ENCODE measurements around the gene JPH3. TPM values are rescaled to one million over a fixed set of nuclear protein-coding genes. Genes with fewer than 3 reads are reported as not detected.

JPH3 gene
- total and polyA plus RNA-seq, 2 donors: 0.05 to 0.09 TPM

DNA sequence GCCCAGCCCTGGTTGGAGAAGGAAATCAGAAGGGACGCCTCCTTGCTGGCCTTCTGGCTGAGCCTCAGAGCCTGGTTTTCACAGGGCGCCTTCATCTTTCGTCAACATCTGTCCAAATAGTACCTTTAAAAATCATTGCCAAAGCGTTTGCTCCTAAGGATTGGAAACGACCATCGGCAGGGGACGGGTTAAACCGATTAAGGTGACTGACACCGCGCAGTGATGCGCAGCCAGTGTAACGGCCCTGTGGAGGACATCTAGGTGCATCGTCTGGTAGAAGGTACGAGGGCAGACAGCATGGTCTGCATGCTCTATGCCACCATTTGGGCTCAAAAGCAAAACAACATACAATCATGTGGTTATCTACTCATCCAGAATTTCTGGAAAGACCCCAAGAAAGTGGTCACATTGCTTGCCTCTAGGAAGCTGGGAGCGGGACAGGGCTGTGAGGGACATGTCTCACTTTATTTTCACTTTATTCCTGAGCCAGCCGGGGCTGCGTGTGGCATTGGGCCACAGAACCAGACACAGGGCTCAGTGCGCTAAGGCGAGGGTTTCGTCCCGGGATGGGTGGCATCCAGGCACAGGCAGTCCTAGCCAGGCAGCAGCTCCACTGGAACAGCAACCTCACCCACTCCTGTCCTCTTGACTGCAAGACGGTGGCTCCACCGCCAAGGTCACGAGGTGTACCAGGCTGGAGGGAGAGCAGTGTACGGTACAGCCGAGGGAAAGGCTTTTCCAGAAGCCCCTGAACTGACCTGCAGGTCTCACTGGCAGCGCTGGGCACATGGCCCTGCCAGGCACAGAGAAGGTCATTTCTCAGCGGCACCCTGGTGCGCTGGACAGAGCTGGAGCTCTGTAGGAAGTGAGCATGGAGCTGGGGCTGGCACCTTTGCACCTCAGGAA, 40.9 kb upstream of the JPH3 start:
- H3K4me1 ChIP-seq (ENCODE audit: control insufficient read depth in 2 of 2, insufficient read depth in 2 of 2, low read length in 2 of 2): peaks cover 0 to 2% of the 10 kb centered on the region in 2 donors
- WGBS: 95% methylated on average over 29 of the region's 29 CpGs

DNA sequence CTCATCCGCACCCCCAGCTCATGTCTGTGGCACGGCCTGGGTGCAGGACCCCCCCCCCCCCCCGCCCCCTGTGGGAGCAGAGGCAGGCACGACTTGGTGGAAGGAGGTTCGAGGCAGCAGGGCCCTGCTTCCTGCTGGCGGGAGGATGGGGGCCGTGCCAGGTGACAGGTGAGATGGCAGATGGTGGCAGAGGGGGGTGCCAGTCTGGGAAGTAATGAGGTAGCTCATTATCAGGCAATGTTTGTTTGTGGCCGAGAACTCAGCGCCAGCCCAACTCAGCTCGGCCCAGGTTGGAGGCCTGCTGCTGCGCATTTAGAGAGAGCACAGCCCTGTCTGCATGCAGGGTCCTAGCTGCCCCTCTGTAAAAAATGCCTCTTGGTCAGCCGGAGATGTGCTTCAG, 40.1 kb upstream of the JPH3 start:
- H3K27me3 ChIP-seq (ENCODE audit: control insufficient read depth in 2 of 2, insufficient read depth in 1 of 2, low read length in 1 of 2): peaks cover 0 to 2% of the 10 kb centered on the region in 2 donors
- H3K27ac ChIP-seq (ENCODE audit: low read depth in 1 of 2, low read length in 1 of 2): no peak overlapping the region
- 79% methylated on average over 12 of the region's 12 CpGs for WGBS
- no peaks in the 10 kb centered on the region for H3K36me3 ChIP-seq (ENCODE audit: control insufficient read depth in 2 of 2, insufficient read depth in 2 of 2, low read length in 1 of 2)
- H3K4me1 ChIP-seq (ENCODE audit: control insufficient read depth in 2 of 2, insufficient read depth in 2 of 2, low read length in 2 of 2): no peaks in the 10 kb centered on the region
- H3K4me3 ChIP-seq (ENCODE audit: low read length in 2 of 2): no peak overlapping the region
- no peak for DNase-seq (ENCODE audit: low read depth in 6 of 9, low spot score in 9 of 9)
- peaks cover 0 to 17% of the 10 kb centered on the region in 2 donors for H3K9me3 ChIP-seq (ENCODE audit: control insufficient read depth in 2 of 2, insufficient read depth in 1 of 2, low read length in 1 of 2)

More for the DNA sequence above, 40.9 kb upstream of the JPH3 start:
- DNase-seq (ENCODE audit: low read depth in 6 of 9, low spot score in 9 of 9): no peak
- Histone ChIP-seq H3K27ac (ENCODE audit: low read depth in 1 of 2, low read length in 1 of 2) (no peak overlapping the region), H3K36me3 (ENCODE audit: control insufficient read depth in 2 of 2, insufficient read depth in 2 of 2, low read length in 1 of 2) (no peaks in the 10 kb centered on the region), H3K9me3 (ENCODE audit: control insufficient read depth in 2 of 2, insufficient read depth in 1 of 2, low read length in 1 of 2) (peaks cover 0 to 17% of the 10 kb centered on the region in 2 donors), H3K4me3 (ENCODE audit: low read length in 2 of 2) (no peak overlapping the region), H3K27me3 (ENCODE audit: control insufficient read depth in 2 of 2, insufficient read depth in 1 of 2, low read length in 1 of 2) (peaks cover 0 to 2% of the 10 kb centered on the region in 2 donors)

DNA sequence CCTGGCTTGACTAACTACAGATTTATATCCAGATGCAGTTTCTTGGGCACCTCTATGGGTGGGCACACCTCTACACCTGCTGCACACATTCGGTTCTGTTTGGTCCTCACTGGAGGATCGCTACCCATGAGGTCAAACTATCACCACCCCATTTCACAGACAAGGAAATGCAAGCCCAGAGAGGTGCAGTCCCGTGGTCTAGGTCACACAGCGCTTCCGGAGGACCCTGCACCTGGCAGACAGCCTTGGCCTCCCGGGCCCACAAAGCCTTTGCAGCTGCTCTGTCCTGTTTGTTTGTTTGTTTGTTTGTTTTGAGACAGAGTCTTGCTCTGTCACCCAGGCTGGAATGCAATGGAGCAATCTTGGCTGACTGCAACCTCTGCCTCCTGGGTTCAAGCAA, 39.3 kb upstream of the JPH3 start:
- Histone ChIP-seq H3K27ac (ENCODE audit: low read depth in 1 of 2, low read length in 1 of 2) (no peak overlapping the region), H3K4me1 (ENCODE audit: control insufficient read depth in 2 of 2, insufficient read depth in 2 of 2, low read length in 2 of 2) (no peaks in the 10 kb centered on the region), H3K4me3 (ENCODE audit: low read length in 2 of 2) (no peak overlapping the region), H3K27me3 (ENCODE audit: control insufficient read depth in 2 of 2, insufficient read depth in 1 of 2, low read length in 1 of 2) (peaks cover 0 to 2% of the 10 kb centered on the region in 2 donors), H3K36me3 (ENCODE audit: control insufficient read depth in 2 of 2, insufficient read depth in 2 of 2, low read length in 1 of 2) (no peaks in the 10 kb centered on the region), H3K9me3 (ENCODE audit: control insufficient read depth in 2 of 2, insufficient read depth in 1 of 2, low read length in 1 of 2) (peaks cover 0 to 17% of the 10 kb centered on the region in 2 donors)
- DNase-seq (ENCODE audit: low read depth in 6 of 9, low spot score in 9 of 9): no peak
- WGBS: 93% methylated on average over 6 of the region's 6 CpGs

DNA sequence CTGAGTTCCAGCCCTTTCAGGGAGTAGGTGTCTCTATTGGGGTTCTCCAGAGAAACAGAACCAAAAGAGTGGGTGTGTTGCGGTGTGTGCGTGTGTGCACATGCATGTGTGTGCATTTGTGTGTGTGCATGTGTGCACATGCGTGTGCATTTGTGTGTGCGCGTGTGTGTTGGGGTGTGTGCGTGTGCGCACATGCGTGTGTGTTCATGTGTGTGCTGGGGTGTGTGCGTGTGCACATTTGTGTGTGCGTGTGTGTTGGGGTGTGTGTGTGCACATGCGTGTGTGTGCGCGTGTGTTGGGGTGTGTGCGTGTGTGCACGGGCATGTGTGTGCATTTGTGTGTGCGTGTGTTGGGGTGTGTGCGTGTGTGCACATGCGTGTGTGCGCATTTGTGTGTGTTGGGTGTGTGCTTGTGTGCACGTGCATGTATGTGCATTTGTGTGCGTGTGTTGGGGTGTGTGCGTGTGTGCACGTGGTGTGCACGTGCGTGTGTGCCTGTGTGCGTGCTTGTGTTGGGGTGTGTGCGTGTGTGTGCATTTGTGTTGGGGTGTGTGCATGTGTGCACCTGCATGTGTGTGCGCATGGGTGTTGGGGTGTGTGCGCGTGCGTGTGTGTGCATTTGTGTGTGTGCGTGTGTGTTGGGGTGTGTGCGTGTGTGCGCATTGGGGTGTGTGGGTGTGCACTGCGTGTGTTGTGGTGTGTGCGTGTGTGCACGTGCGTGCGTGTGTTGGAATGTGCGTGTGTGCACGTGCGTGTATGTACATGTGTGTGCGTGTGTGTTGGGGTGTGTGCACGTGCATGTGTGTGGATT, 38.4 kb upstream of the JPH3 start:
- WGBS: 85% methylated on average over 44 of the region's 44 CpGs

GRCh38 chr16:87564524-87564778, 37.9 kb upstream of the JPH3 start:
- Histone ChIP-seq H3K4me3 (ENCODE audit: low read length in 2 of 2) (no peak overlapping the region), H3K9me3 (ENCODE audit: control insufficient read depth in 2 of 2, insufficient read depth in 1 of 2, low read length in 1 of 2) (peaks cover 0 to 17% of the 10 kb centered on the region in 2 donors), H3K27me3 (ENCODE audit: control insufficient read depth in 2 of 2, insufficient read depth in 1 of 2, low read length in 1 of 2) (no peaks in the 10 kb centered on the region), H3K36me3 (ENCODE audit: control insufficient read depth in 2 of 2, insufficient read depth in 2 of 2, low read length in 1 of 2) (no peaks in the 10 kb centered on the region), H3K27ac (ENCODE audit: low read depth in 1 of 2, low read length in 1 of 2) (no peak overlapping the region), H3K4me1 (ENCODE audit: control insufficient read depth in 2 of 2, insufficient read depth in 2 of 2, low read length in 2 of 2) (no peaks in the 10 kb centered on the region)
- 97% methylated on average over 6 of the region's 6 CpGs for WGBS
- no peak for DNase-seq (ENCODE audit: low read depth in 6 of 9, low spot score in 9 of 9)

More for the DNA sequence above, 38.4 kb upstream of the JPH3 start:
- no peak overlapping the region for H3K4me3 ChIP-seq (ENCODE audit: low read length in 2 of 2)
- no peak overlapping the region for H3K27ac ChIP-seq (ENCODE audit: low read depth in 1 of 2, low read length in 1 of 2)
- no peaks in the 10 kb centered on the region for H3K27me3 ChIP-seq (ENCODE audit: control insufficient read depth in 2 of 2, insufficient read depth in 1 of 2, low read length in 1 of 2)
- no peaks in the 10 kb centered on the region for H3K36me3 ChIP-seq (ENCODE audit: control insufficient read depth in 2 of 2, insufficient read depth in 2 of 2, low read length in 1 of 2)
- no peaks in the 10 kb centered on the region for H3K4me1 ChIP-seq (ENCODE audit: control insufficient read depth in 2 of 2, insufficient read depth in 2 of 2, low read length in 2 of 2)
- peaks cover 0 to 17% of the 10 kb centered on the region in 2 donors for H3K9me3 ChIP-seq (ENCODE audit: control insufficient read depth in 2 of 2, insufficient read depth in 1 of 2, low read length in 1 of 2)
- DNase-seq (ENCODE audit: low read depth in 6 of 9, low spot score in 9 of 9): no peak

- DNase-seq (ENCODE audit: low read depth in 6 of 9, low spot score in 9 of 9): no peak
- H3K27ac ChIP-seq (ENCODE audit: low read depth in 1 of 2, low read length in 1 of 2): no peak overlapping the region
- peaks cover 0 to 17% of the 10 kb centered on the region in 2 donors for H3K27me3 ChIP-seq (ENCODE audit: control insufficient read depth in 2 of 2, insufficient read depth in 1 of 2, low read length in 1 of 2)
- H3K4me3 ChIP-seq (ENCODE audit: low read length in 2 of 2): no peak overlapping the region
- H3K36me3 ChIP-seq (ENCODE audit: control insufficient read depth in 2 of 2, insufficient read depth in 2 of 2, low read length in 1 of 2): no peaks in the 10 kb centered on the region
- WGBS: 87% methylated on average over 25 of the region's 25 CpGs
- no peaks in the 10 kb centered on the region for H3K4me1 ChIP-seq (ENCODE audit: control insufficient read depth in 2 of 2, insufficient read depth in 2 of 2, low read length in 2 of 2)
- no peaks in the 10 kb centered on the region for H3K9me3 ChIP-seq (ENCODE audit: control insufficient read depth in 2 of 2, insufficient read depth in 1 of 2, low read length in 1 of 2)
Observed at GRCh38 chr16:87569601-87570571, 32.4 kb upstream of the JPH3 start.

- WGBS: 92% methylated on average over 6 of the region's 6 CpGs
- H3K27me3 ChIP-seq (ENCODE audit: control insufficient read depth in 2 of 2, insufficient read depth in 1 of 2, low read length in 1 of 2): peaks cover 0 to 22% of the 10 kb centered on the region in 2 donors
- no peaks in the 10 kb centered on the region for H3K36me3 ChIP-seq (ENCODE audit: control insufficient read depth in 2 of 2, insufficient read depth in 2 of 2, low read length in 1 of 2)
- no peaks in the 10 kb centered on the region for H3K9me3 ChIP-seq (ENCODE audit: control insufficient read depth in 2 of 2, insufficient read depth in 1 of 2, low read length in 1 of 2)
- no peak for DNase-seq (ENCODE audit: low read depth in 6 of 9, low spot score in 9 of 9)
- no peak overlapping the region for H3K4me3 ChIP-seq (ENCODE audit: low read length in 2 of 2)
- no peaks in the 10 kb centered on the region for H3K4me1 ChIP-seq (ENCODE audit: control insufficient read depth in 2 of 2, insufficient read depth in 2 of 2, low read length in 2 of 2)
- no peak overlapping the region for H3K27ac ChIP-seq (ENCODE audit: low read depth in 1 of 2, low read length in 1 of 2)
Observed at GRCh38 chr16:87570572-87570937, 31.8 kb upstream of the JPH3 start.

DNA sequence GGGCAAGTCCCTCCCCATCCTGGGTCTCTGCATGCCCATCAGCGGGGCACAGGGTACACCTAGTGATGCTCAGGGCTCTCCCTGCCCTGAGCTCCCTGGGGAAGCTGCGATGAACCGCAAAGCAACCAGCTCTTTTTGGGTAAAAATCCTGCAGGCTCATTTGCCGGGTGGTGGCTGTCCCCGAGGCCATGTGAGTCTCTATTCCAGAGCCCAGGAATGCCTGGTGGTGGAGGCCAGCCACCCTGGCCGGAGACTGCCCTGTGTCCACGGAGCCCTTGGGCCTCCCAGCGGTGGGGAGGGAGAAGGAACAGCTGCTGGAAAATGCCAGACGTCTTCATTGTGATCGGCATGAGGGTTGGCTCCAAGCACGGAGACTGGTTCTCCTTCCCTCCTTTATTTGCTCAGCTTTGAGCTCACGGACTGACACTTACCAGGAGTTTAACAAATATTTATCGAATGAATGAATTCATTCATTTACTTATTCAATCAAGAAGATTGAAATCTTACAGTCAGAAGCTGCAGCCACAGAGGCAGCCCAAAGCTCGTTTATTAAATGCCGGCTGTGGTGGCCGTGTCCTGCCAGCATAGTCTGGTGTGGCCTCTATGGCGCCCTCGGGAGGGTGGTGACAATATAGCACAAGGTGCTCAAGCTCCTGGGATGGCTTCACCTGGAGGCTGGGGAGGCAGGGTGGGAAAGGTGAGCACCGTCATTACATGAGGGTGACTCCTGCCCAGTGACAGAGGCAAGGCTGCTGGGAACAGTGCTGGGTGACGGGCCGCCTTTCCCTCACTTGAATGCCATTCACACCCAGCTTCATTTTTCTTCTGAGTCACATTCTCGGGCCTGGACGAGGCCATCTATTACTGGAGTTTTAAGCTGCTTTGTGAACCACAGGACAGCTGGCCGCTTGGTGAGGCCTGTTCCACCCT, 31.1 kb upstream of the JPH3 start:
- no peak overlapping the region for H3K4me3 ChIP-seq (ENCODE audit: low read length in 2 of 2)
- no peaks in the 10 kb centered on the region for H3K9me3 ChIP-seq (ENCODE audit: control insufficient read depth in 2 of 2, insufficient read depth in 1 of 2, low read length in 1 of 2)
- DNase-seq (ENCODE audit: low read depth in 6 of 9, low spot score in 9 of 9): no peak
- 57% methylated on average over 24 of the region's 24 CpGs for WGBS
- no peak overlapping the region for H3K27ac ChIP-seq (ENCODE audit: low read depth in 1 of 2, low read length in 1 of 2)
- no peaks in the 10 kb centered on the region for H3K4me1 ChIP-seq (ENCODE audit: control insufficient read depth in 2 of 2, insufficient read depth in 2 of 2, low read length in 2 of 2)
- H3K36me3 ChIP-seq (ENCODE audit: control insufficient read depth in 2 of 2, insufficient read depth in 2 of 2, low read length in 1 of 2): no peaks in the 10 kb centered on the region
- peaks cover 0 to 25% of the 10 kb centered on the region in 2 donors for H3K27me3 ChIP-seq (ENCODE audit: control insufficient read depth in 2 of 2, insufficient read depth in 1 of 2, low read length in 1 of 2)

Measured in thymus (tissue), 11 donors.